Heart left ventricle (tissue), 16 donors: Measurements from ENCODE around the gene C16orf95. TPM values are rescaled to one million over a fixed set of nuclear protein-coding genes. Genes with fewer than 3 reads are reported as not detected.
A peak's percentile ranks its signal among the peaks of the same experiment; 100 is the strongest.
"Not testable (repeated sequence)": the region's sequence is repeated elsewhere in the genome, so short reads cannot be mapped to it uniquely, and the experiment has no call there.

Experiments used
- ATAC-seq, 4 donors: fragments of 200-7000 bp; cut with Tn5 transposase; one replicate each; pipeline ENCODE4 v1.9.1; 2020 to 2022; ENCODE audit warnings: moderate library complexity in 4 of 4, mild to moderate bottlenecking in 3 of 4, moderate number of reproducible peaks in 1 of 4
- DNase-seq, 5 donors: peaks; one replicate each; pipeline ENCODE4 v3.0.0-alpha.2; 2020
- H3K27ac ChIP-seq, 12 donors: fragments of 200-600 bp; sonication (generic) in 4 of 12; one replicate each; pipeline versions ENCODE4 v1.5.0 to v1.8.0; 2016 to 2022; ENCODE audit warnings: mild to moderate bottlenecking in 2 of 12
- H3K27me3 ChIP-seq, 9 donors: fragments of 200-600 bp; sonication (generic) in 2 of 9; one replicate each; pipeline versions ENCODE4 v1.5.1 to v1.8.0; 2016 to 2022; ENCODE audit warnings: mild to moderate bottlenecking in 3 of 9
- H3K36me3 ChIP-seq, 9 donors: fragments of 200-600 bp; sonication (generic) in 2 of 9; one replicate each; pipeline versions ENCODE4 v1.5.0 to v1.8.0; 2018 to 2022; ENCODE audit warnings: mild to moderate bottlenecking in 2 of 9
- H3K4me1 ChIP-seq, 12 donors: fragments of 200-600 bp; sonication (generic) in 4 of 12; one replicate each; pipeline versions ENCODE4 v1.5.0 to v1.8.0; 2016 to 2022; ENCODE audit warnings: mild to moderate bottlenecking in 3 of 12
- H3K4me3 ChIP-seq, 12 donors: fragments of 200-600 bp; sonication (generic) in 4 of 12; one replicate each; pipeline versions ENCODE4 v1.5.0 to v1.8.0; 2017 to 2022; ENCODE audit warnings: mild to moderate bottlenecking in 9 of 12, moderate library complexity in 4 of 12
- H3K9me3 ChIP-seq, 12 donors: fragments of 200-600 bp; sonication (generic) in 4 of 12; one replicate each; pipeline versions ENCODE4 v1.5.0 to v1.8.0; 2016 to 2022; ENCODE audit warnings: mild to moderate bottlenecking in 1 of 12
- CTCF ChIP-seq, 12 donors: fragments of 200-600 bp; sonication (generic) in 4 of 12; IDR thresholded peaks; one replicate each; pipeline versions ENCODE4 v1.5.0 to v1.8.0; 2018 to 2022; ENCODE audit warnings: antibody characterized with exemption in 12 of 12, mild to moderate bottlenecking in 5 of 12
- POLR2A ChIP-seq, 2 donors: fragments of 450-650 bp; IDR thresholded peaks; one replicate each; pipeline ENCODE4 v1.6.1; 2017; ENCODE audit warnings: antibody characterized with exemption in 2 of 2, mild to moderate bottlenecking in 2 of 2, moderate library complexity in 2 of 2
- WGBS, 4 donors: extraction: QIAGEN DNeasy Blood & Tissue Kit in 2 of 4; methylation state at CpG; one replicate each; pipeline versions ENCODE4 v1.1.5 to v1.1.7; 2013 to 2018; 5-methylcytosine and 5-hydroxymethylcytosine counted together
- intact Hi-C, 10 donors: fragments of 100-400 bp; cut with DNase I; formaldehyde crosslinking; loops; one replicate each; pipeline versions ENCODE4 v1.11.1 to v1.14.2; 2022
- polyA plus RNA-seq, 2 donors: library from polyadenylated mRNA; stranded (reverse); fragments of 200-250 nt; gene quantifications; one replicate each; pipeline ENCODE4 v1.2.3, GENCODE V29; 2013
- total RNA-seq, 9 donors: library from RNA; depleted of rRNA in 2 of 9; stranded (reverse); fragments of >200 nt in 2 of 9; fragmentation: NEBNext Ultra II Directional in 3 of 9; extraction: Animal tissue kit (Norgen Biotek cat#: 25700) in 3 of 9; gene quantifications; one replicate each; pipeline versions ENCODE4 v1.1.0 to v1.2.4, GENCODE V29; 2016 to 2023
- donor health status: ischemic (EF 13 %, LVEDD 7.1; RV severe dilation, severe dysfunction).
- donor health status: healthy with polysubstance abuse.
- donor health status: DM: no; HTN: yes; CAD: no.
- donor health status: DM: no; HTN: no; CAD: no.
- donor health status: ischemic (EF 25% LVEDD 6.9; RV normal size, moderate dysfunction).
- donor health status: ischemic (EF 25% LVEDD 5.7; RV mildly dilated, moderate dysfunction).
- donor health status: healthy.
- donor health status: DM: yes; HTN: yes; CAD: no.
- donor health status: ischemic (EF 35%, LVEDD 5.7; RV mildly dilated, moderate dysfunction).
- donor health status: nonischemic (EF 11% LVEDD 7.7; RV severe dilation, severe dysfunction).
- donor health status: DM: yes; HTN: yes; CAD: no.
- donor health status: PGD.
- donor health status: ischemic (EF 29% LVEDD 5.4; RV normal size, mild dysfunction).
- donor health status: nonischemic (EF 23%, LVEDD 6.1; RV moderate dilation, normal function).

C16orf95 gene
- total and polyA plus RNA-seq, 11 donors = 0.91 to 4.5 (median 3.1) TPM

GRCh38 chr16:87365021-87365713, 48.0 kb upstream of the C16orf95 start:
- TF ChIP-seq CTCF (IDR thresholded peaks at IDR 0.05) (no peak), POLR2A (IDR thresholded peaks at IDR 0.05) (no peak)
- WGBS, 4 donors = 89 to 94% (median 93%) methylated on average over 13 of the region's 13 CpGs
- Histone ChIP-seq H3K27ac (peak overlapping the region in 5 of 12 donors; percentile 64 to 81 (median 75)), H3K4me1 (peaks cover 6 to 95% (median 47%) of the 10 kb centered on the region in 12 donors), H3K9me3 (no peaks in the 10 kb centered on the region), H3K4me3 (no peak overlapping the region), H3K27me3 (peaks cover 0 to 34% (median 0%) of the 10 kb centered on the region in 9 donors), H3K36me3 (peaks cover 0 to 45% (median 26%) of the 10 kb centered on the region in 9 donors)
- ATAC-seq = no peak
- intact Hi-C loops = no loop called here
- peak in 3 of 5 donors; percentile 7 to 12 (median 8) for DNase-seq

- 17 to 24% (median 22%) methylated on average over 15 to 17 of the region's 17 CpGs for WGBS, 4 donors
- peak; percentile 51 to 66 (median 57) for DNase-seq
- Histone ChIP-seq H3K4me3 (peak overlapping the region in 6 of 12 donors; percentile 1 to 27 (median 19)), H3K27me3 (peaks cover 0 to 29% (median 0%) of the 10 kb centered on the region in 9 donors), H3K27ac (peak overlapping the region; percentile 48 to 88 (median 76)), H3K36me3 (peaks cover 0 to 57% (median 37%) of the 10 kb centered on the region in 9 donors), H3K4me1 (peaks cover 3 to 89% (median 35%) of the 10 kb centered on the region in 12 donors), H3K9me3 (no peaks in the 10 kb centered on the region)
- ATAC-seq = peak; percentile 84 to 90 (median 84)
- TF ChIP-seq CTCF (IDR thresholded peaks at IDR 0.05) (no peak), POLR2A (IDR thresholded peaks at IDR 0.05) (no peak)
- intact Hi-C loops = loop anchor here in 3 of 10 donors (5.0 kb wide), 2 partner anchors 37 to 47 kb away; partner anchors contain the start of gene C16orf95 (in 1 of the 3)
Observed at GRCh38 chr16:87363771-87364455, 46.7 kb upstream of the C16orf95 start.

- H3K27me3 ChIP-seq = peaks cover 0 to 29% (median 0%) of the 10 kb centered on the region in 9 donors
- peaks cover 3 to 86% (median 28%) of the 10 kb centered on the region in 12 donors for H3K4me1 ChIP-seq
- intact Hi-C loops = loop anchor here in 3 of 10 donors (5.0 kb wide), 2 partner anchors 36 to 46 kb away; partner anchors contain the start of gene C16orf95 (in 1 of the 3)
- 73 to 79% (median 77%) methylated on average over 13 of the region's 13 CpGs for WGBS, 4 donors
- H3K27ac ChIP-seq = peak overlapping the region; percentile 15 to 88 (median 76)
- peaks cover 0 to 66% (median 46%) of the 10 kb centered on the region in 9 donors for H3K36me3 ChIP-seq
- ATAC-seq, H3K9me3 ChIP-seq, H3K4me3 ChIP-seq: not testable (repeated sequence)
- DNase-seq = peak in 2 of 5 donors; percentile 19 to 32
Observed at GRCh38 chr16:87362828-87363559, 45.8 kb upstream of the C16orf95 start.

GRCh38 chr16:87361916-87362619, 44.9 kb upstream of the C16orf95 start:
- no peak overlapping the region for H3K4me3 ChIP-seq
- peaks cover 0 to 70% (median 56%) of the 10 kb centered on the region in 9 donors for H3K36me3 ChIP-seq
- DNase-seq (peak in 1 of 5 donors; percentile 4), ATAC-seq (no peak)
- no peaks in the 10 kb centered on the region for H3K9me3 ChIP-seq
- peaks cover 3 to 77% (median 21%) of the 10 kb centered on the region in 12 donors for H3K4me1 ChIP-seq
- H3K27ac ChIP-seq = peak overlapping the region in 5 of 12 donors; percentile 42 to 84 (median 75)
- 91 to 98% (median 97%) methylated on average over 8 of the region's 8 CpGs for whole genome bisulfite sequencing, 4 donors
- TF ChIP-seq POLR2A (IDR thresholded peaks at IDR 0.05) (no peak), CTCF (IDR thresholded peaks at IDR 0.05) (no peak)
- intact Hi-C loops = loop anchor here in 3 of 10 donors (5.0 kb wide), 2 partner anchors 35 to 45 kb away; partner anchors contain the start of gene C16orf95 (in 1 of the 3)
- peaks cover 0 to 24% (median 0%) of the 10 kb centered on the region in 9 donors for H3K27me3 ChIP-seq
